ENCODE data around the gene CHP2. TPM values are rescaled to one million over a fixed set of nuclear protein-coding genes. Genes with fewer than 3 reads are reported as not detected.

The CHP2 gene
- total and polyA plus RNA-seq, 2 donors from 2014 or later, result 6.8 TPM; not detected in 1

- H3K27ac ChIP-seq (ENCODE audit: low read depth in 2 of 2, low read length in 2 of 2), result no peak overlapping the region
- no peak overlapping the region for H3K9ac ChIP-seq (ENCODE audit: low read length in 3 of 3)
- no peak for FAIRE-seq
- no peaks in the 10 kb centered on the region for H3K36me3 ChIP-seq (ENCODE audit: control insufficient read depth in 2 of 3, insufficient read depth in 3 of 3, low read length in 3 of 3)
- no peaks in the 10 kb centered on the region for H3K4me1 ChIP-seq (ENCODE audit: control insufficient read depth in 2 of 3, insufficient read depth in 2 of 3, low read depth in 1 of 3, low read length in 3 of 3)
- intact Hi-C loops (cut with DNase I), result no loop called here
- TF ChIP-seq CTCF (IDR thresholded peaks at IDR 0.05; ENCODE audit: borderline replicate concordance, extremely low read depth, insufficient read depth), result no peak
- H3K27me3 ChIP-seq (ENCODE audit: control insufficient read depth, insufficient read depth, low read length), result peaks cover 7% of the 10 kb centered on the region
- peaks cover 0 to 5% (median 0%) of the 10 kb centered on the region in 3 donors for H3K9me3 ChIP-seq (ENCODE audit: control insufficient read depth in 2 of 3, insufficient read depth in 1 of 3, low read length in 3 of 3)
- DNase-seq, result no peak
- H3K4me3 ChIP-seq (ENCODE audit: low read length in 3 of 3), result no peak overlapping the region
These were observed 45.3 kb upstream of the CHP2 start for GRCh38 chr16:23709536-23709935.

- intact Hi-C loops (cut with DNase I), result no loop called here
- FAIRE-seq (no peak), DNase-seq (no peak)
- H3K4me1 ChIP-seq (ENCODE audit: control insufficient read depth in 2 of 3, insufficient read depth in 2 of 3, low read depth in 1 of 3, low read length in 3 of 3), result no peaks in the 10 kb centered on the region
- TF ChIP-seq CTCF (IDR thresholded peaks at IDR 0.05; ENCODE audit: borderline replicate concordance, extremely low read depth, insufficient read depth), result no peak
- H3K27ac ChIP-seq (ENCODE audit: low read depth in 2 of 2, low read length in 2 of 2), result no peak overlapping the region
- H3K4me3 ChIP-seq (ENCODE audit: low read length in 3 of 3), result no peak overlapping the region
- no peak overlapping the region for H3K9ac ChIP-seq (ENCODE audit: low read length in 3 of 3)
- H3K27me3 ChIP-seq (ENCODE audit: control insufficient read depth, insufficient read depth, low read length), result peaks cover 7% of the 10 kb centered on the region
- H3K36me3 ChIP-seq (ENCODE audit: control insufficient read depth in 2 of 3, insufficient read depth in 3 of 3, low read length in 3 of 3), result no peaks in the 10 kb centered on the region
- H3K9me3 ChIP-seq (ENCODE audit: control insufficient read depth in 2 of 3, insufficient read depth in 1 of 3, low read length in 3 of 3), result peaks cover 0 to 5% (median 0%) of the 10 kb centered on the region in 3 donors
These were observed 44.8 kb upstream of the CHP2 start for GRCh38 chr16:23710008-23710407.

GRCh38 chr16:23710504-23710903 lies 44.3 kb upstream of the CHP2 start:
- Histone ChIP-seq H3K27ac (ENCODE audit: low read depth in 2 of 2, low read length in 2 of 2) (no peak overlapping the region), H3K9ac (ENCODE audit: low read length in 3 of 3) (no peak overlapping the region), H3K36me3 (ENCODE audit: control insufficient read depth in 2 of 3, insufficient read depth in 3 of 3, low read length in 3 of 3) (no peaks in the 10 kb centered on the region), H3K4me1 (ENCODE audit: control insufficient read depth in 2 of 3, insufficient read depth in 2 of 3, low read depth in 1 of 3, low read length in 3 of 3) (no peaks in the 10 kb centered on the region), H3K27me3 (ENCODE audit: control insufficient read depth, insufficient read depth, low read length) (peaks cover 7% of the 10 kb centered on the region), H3K9me3 (ENCODE audit: control insufficient read depth in 2 of 3, insufficient read depth in 1 of 3, low read length in 3 of 3) (peaks cover 0 to 5% (median 0%) of the 10 kb centered on the region in 3 donors), H3K4me3 (ENCODE audit: low read length in 3 of 3) (no peak overlapping the region)
- intact Hi-C loops (cut with DNase I), result no loop called here
- no peak for TF ChIP-seq CTCF (IDR thresholded peaks at IDR 0.05; ENCODE audit: borderline replicate concordance, extremely low read depth, insufficient read depth)
- no peak for DNase-seq
- no peak for FAIRE-seq

- H3K9ac ChIP-seq (ENCODE audit: low read length in 3 of 3), result no peak overlapping the region
- DNase-seq, result no peak
- H3K9me3 ChIP-seq (ENCODE audit: control insufficient read depth in 2 of 3, insufficient read depth in 1 of 3, low read length in 3 of 3), result peaks cover 0 to 5% (median 0%) of the 10 kb centered on the region in 3 donors
- no peak for FAIRE-seq
- TF ChIP-seq CTCF (IDR thresholded peaks at IDR 0.05; ENCODE audit: borderline replicate concordance, extremely low read depth, insufficient read depth), result no peak
- no peaks in the 10 kb centered on the region for H3K4me1 ChIP-seq (ENCODE audit: control insufficient read depth in 2 of 3, insufficient read depth in 2 of 3, low read depth in 1 of 3, low read length in 3 of 3)
- H3K4me3 ChIP-seq (ENCODE audit: low read length in 3 of 3), result no peak overlapping the region
- H3K27me3 ChIP-seq (ENCODE audit: control insufficient read depth, insufficient read depth, low read length), result peaks cover 7% of the 10 kb centered on the region
- H3K27ac ChIP-seq (ENCODE audit: low read depth in 2 of 2, low read length in 2 of 2), result no peak overlapping the region
- intact Hi-C loops (cut with DNase I), result no loop called here
- no peaks in the 10 kb centered on the region for H3K36me3 ChIP-seq (ENCODE audit: control insufficient read depth in 2 of 3, insufficient read depth in 3 of 3, low read length in 3 of 3)
These were observed 43.0 kb upstream of the CHP2 start for GRCh38 chr16:23711785-23712184.
